ENCODE measurements around the gene RHOT1.

RHOT1 gene

GRCh38 chr17:32197987-32198386 lies 55.7 kb downstream of the RHOT1 start:
- no peak for TF ChIP-seq CTCF (IDR thresholded peaks at IDR 0.05; ENCODE audit: extremely low read depth, missing control alignments)
- DNase-seq (ENCODE audit: low spot score) = no peak

GRCh38 chr17:32206861-32207260 lies 64.6 kb downstream of the RHOT1 start:
- no peak for TF ChIP-seq CTCF (IDR thresholded peaks at IDR 0.05; ENCODE audit: extremely low read depth, missing control alignments)
- no peak for DNase-seq (ENCODE audit: low spot score)

- TF ChIP-seq CTCF (IDR thresholded peaks at IDR 0.05; ENCODE audit: extremely low read depth, missing control alignments) = no peak
- DNase-seq (ENCODE audit: low spot score) = no peak
Observed at GRCh38 chr17:32208436-32208835, 66.1 kb downstream of the RHOT1 start.

- no peak for DNase-seq (ENCODE audit: low spot score)
- no peak for TF ChIP-seq CTCF (IDR thresholded peaks at IDR 0.05; ENCODE audit: extremely low read depth, missing control alignments)
Observed at GRCh38 chr17:32209608-32210007, 67.3 kb downstream of the RHOT1 start.

GRCh38 chr17:32211671-32212070 lies 69.4 kb downstream of the RHOT1 start:
- no peak for DNase-seq (ENCODE audit: low spot score)
- no peak for TF ChIP-seq CTCF (IDR thresholded peaks at IDR 0.05; ENCODE audit: extremely low read depth, missing control alignments)

- DNase-seq (ENCODE audit: low spot score) = no peak
- TF ChIP-seq CTCF (IDR thresholded peaks at IDR 0.05; ENCODE audit: extremely low read depth, missing control alignments) = no peak
Observed at GRCh38 chr17:32215696-32216095, 73.4 kb downstream of the RHOT1 start.

- TF ChIP-seq CTCF (IDR thresholded peaks at IDR 0.05; ENCODE audit: extremely low read depth, missing control alignments) = no peak
- DNase-seq (ENCODE audit: low spot score) = no peak
Observed at GRCh38 chr17:32222621-32223020, 80.3 kb downstream of the RHOT1 start.
